ENCODE data around the gene TIGAR.
A peak's percentile ranks its signal among the peaks of the same experiment; 100 is the strongest.

The TIGAR gene, protein sequence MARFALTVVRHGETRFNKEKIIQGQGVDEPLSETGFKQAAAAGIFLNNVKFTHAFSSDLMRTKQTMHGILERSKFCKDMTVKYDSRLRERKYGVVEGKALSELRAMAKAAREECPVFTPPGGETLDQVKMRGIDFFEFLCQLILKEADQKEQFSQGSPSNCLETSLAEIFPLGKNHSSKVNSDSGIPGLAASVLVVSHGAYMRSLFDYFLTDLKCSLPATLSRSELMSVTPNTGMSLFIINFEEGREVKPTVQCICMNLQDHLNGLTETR

DNA sequence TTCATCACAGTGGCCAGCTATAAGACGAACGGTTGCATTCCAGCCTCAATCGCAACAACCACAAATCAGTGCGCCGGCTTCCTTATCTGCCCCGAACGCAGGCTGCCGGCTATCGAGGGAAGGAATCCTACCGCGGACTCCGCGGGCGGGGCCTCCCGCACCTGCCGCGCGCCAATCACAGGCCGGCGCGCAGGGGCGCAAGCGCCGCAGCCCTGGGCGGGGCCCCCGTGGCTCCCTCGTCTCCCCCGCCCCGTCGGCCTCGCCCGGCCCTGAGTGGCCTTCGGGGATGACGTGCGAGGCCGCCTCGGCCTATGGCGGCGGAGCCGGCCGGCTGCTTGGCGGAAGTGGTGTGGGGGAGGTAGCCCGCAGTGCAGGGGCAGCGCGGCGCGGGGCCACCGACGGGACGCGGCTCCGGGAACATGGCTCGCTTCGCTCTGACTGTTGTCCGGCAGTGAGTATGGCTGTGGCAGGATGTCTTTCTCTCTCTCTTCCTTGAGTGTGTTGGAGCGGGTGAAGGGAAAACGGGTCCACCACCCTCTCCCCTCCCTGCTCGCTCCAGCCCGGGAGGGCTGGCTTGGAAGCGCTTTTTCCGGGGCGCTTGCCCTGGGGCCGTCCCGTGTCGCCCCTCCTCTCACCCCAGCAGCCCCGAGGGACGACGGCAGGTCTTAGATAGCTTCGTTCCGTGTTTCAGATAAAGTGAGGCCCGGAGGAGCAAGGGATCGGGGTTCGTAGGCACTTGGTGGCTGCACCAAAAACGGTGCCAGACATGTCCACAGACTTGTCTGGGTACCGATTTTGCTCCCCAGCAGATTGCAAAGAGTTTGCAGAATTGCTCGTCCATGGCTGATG lies at the start of gene TIGAR:
TSS of gene TIGAR (plus strand) at position 361 of the 849 bp plus-strand sequence. CDS start at position 420, 59 bp downstream.
- TF ChIP-seq GATA2 (IDR thresholded peaks at IDR 0.05; ENCODE audit: low read depth, low read length) = peak; percentile 78
- no peak for TF ChIP-seq GATA3 (IDR thresholded peaks at IDR 0.05; ENCODE audit: low read depth, low read length)

DNA sequence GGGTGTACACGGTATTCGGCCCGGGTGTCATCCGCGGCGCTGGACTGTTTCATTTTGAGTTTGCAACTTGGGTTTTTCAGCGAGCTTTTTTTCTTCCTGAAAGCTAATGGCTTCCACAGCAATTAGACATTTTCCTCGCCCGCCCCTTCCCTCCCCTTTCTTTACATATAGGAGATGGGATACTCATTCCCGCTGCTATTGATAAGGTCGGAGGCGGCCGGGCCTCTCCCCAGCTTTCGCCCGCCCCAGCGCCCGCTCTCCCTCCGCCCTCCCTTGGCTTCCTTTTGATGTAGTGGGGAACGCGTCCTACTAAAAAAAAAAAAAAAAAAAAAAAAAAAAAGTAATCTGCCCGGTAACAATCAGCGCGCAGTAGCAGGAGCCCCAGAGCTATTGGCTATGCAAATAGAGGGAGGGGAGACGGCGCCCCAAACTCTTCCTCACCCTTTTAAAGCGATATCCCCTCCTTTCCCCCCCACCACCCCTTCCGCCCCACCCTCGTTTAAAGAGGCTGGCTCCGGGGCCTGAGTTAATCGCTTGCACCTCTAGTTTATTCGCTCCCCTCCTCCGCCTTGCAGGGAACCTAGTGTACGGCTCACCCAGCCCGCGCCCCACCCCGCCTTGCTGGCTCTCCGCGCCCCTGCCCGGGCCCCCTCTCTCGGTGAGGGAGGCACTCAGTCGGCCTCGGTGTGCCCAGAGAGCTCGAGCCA lies 49.1 kb upstream of the TIGAR start:
- TF ChIP-seq GATA2 (IDR thresholded peaks at IDR 0.05; ENCODE audit: low read depth, low read length) = no peak
- no peak for TF ChIP-seq GATA3 (IDR thresholded peaks at IDR 0.05; ENCODE audit: low read depth, low read length)

- TF ChIP-seq GATA2 (IDR thresholded peaks at IDR 0.05; ENCODE audit: low read depth, low read length) (no peak), GATA3 (IDR thresholded peaks at IDR 0.05; ENCODE audit: low read depth, low read length) (no peak)
These were observed 48.4 kb upstream of the TIGAR start for GRCh38 chr12:4272424-4273272.

DNA sequence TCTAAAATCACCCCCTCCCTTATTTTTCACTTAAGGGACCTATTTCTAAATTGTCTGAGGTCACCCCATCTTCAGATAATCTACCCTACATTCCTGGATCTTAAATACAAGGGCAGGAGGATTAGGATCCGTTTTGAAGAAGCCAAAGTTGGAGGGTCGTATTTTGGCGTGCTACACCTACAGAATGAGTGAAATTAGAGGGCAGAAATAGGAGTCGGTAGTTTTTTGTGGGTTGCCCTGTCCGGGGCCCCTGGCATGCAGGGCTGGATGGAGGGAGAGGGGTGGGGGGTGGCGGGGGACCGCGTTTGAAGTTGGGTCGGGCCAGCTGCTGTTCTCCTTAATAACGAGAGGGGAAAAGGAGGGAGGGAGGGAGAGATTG lies 47.8 kb upstream of the TIGAR start:
- TF ChIP-seq GATA3 (IDR thresholded peaks at IDR 0.05; ENCODE audit: low read depth, low read length) = no peak
- no peak for TF ChIP-seq GATA2 (IDR thresholded peaks at IDR 0.05; ENCODE audit: low read depth, low read length)

- TF ChIP-seq GATA3 (IDR thresholded peaks at IDR 0.05; ENCODE audit: low read depth, low read length) = no peak
- TF ChIP-seq GATA2 (IDR thresholded peaks at IDR 0.05; ENCODE audit: low read depth, low read length) = no peak
These were observed 47.2 kb upstream of the TIGAR start, which contains the start of gene CCND2 for GRCh38 chr12:4273652-4274395. Gene CCND2 (plus strand): TSS chr12:4273762. CDS start chr12:4274041, 279 bp downstream.

- no peak for TF ChIP-seq GATA2 (IDR thresholded peaks at IDR 0.05; ENCODE audit: low read depth, low read length)
- TF ChIP-seq GATA3 (IDR thresholded peaks at IDR 0.05; ENCODE audit: low read depth, low read length) = no peak
These were observed 46.5 kb upstream of the TIGAR start for GRCh38 chr12:4274396-4275015.

DNA sequence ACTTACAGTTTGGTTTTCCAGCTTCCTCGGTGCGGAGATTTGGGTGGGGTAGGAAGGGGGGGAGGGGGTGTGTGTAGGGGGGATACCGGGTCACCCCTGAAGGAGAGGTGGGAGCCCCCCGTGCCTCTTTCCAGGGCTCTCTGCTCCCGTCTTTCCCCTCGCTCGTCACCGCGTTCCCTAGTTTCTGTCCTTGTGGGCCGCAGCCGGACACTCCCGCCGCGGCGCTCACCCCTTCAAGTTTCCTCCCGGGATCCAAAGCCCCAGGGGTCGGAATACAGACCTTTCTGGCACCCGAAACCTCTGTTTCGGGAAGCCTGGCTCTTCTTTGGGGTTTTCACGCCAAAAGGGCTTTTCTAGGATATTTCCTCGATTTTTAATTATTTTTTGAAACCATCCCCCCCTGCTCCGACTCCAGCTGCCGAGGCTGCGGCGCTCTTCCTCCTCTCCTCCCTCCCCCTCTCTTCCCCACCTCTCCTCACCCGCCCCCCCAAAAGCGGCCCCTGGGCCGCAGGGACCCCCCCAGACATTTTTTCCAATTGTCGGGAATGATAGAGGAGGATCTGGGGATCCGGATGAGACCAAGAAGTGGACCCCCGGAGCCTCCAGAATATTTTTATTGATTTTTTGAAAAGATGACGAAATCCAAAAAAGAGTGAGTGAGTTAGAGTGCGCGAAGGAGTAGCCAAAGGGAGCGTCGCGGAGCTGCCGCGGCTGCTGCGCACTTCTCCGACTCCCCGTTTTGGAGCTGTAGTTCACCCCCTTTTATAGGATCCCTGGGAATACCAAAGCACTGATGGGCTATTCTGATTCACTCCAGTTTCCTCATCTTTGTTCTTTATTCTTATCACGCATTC lies 45.8 kb upstream of the TIGAR start:
- no peak for TF ChIP-seq GATA2 (IDR thresholded peaks at IDR 0.05; ENCODE audit: low read depth, low read length)
- no peak for TF ChIP-seq GATA3 (IDR thresholded peaks at IDR 0.05; ENCODE audit: low read depth, low read length)

DNA sequence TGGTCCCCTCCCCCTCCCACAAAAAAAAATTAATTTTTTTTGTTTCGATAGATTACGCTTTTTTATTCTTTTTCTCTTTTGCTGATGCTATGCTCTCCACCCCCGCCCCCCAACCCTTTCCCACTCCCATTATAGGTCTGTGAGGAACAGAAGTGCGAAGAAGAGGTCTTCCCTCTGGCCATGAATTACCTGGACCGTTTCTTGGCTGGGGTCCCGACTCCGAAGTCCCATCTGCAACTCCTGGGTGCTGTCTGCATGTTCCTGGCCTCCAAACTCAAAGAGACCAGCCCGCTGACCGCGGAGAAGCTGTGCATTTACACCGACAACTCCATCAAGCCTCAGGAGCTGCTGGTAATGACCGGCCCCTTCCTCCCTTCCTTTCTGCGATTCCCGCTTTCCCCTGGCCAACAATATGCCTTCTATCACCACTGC lies 45.1 kb upstream of the TIGAR start:
- TF ChIP-seq GATA2 (IDR thresholded peaks at IDR 0.05; ENCODE audit: low read depth, low read length) (no peak), GATA3 (IDR thresholded peaks at IDR 0.05; ENCODE audit: low read depth, low read length) (no peak)

DNA sequence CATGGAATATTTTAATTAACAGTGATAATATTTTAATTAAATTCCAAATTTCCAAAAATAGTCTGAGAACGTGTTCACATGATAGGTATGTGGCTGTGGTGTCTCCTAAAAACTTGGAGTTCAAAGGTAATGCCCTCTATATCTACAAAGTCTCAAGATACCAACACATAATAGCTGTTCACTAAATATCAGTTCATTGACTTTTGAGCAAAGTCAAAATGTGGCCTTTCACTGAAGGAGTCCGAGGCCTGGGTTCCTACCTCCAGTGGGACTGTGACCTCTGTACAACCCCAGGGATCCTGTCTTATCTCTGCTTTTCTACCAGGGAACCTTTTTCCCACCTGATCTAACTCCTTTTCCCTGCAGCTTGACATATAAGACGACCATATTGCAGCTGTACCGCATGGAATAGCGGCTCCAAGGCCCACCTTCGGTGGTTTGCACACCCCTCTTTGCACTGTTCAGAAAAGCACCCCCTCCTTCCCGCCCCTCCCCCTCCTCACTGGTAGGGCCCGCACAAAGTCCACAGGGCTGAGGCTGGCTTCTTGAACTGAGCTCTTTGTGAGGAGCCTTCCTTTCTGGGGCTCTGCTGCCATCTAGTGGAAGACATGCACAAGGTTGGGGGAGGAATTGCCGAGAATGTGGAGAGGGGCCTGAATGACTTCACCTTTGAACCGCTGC lies 44.3 kb upstream of the TIGAR start:
- no peak for TF ChIP-seq GATA2 (IDR thresholded peaks at IDR 0.05; ENCODE audit: low read depth, low read length)
- TF ChIP-seq GATA3 (IDR thresholded peaks at IDR 0.05; ENCODE audit: low read depth, low read length) = no peak

DNA sequence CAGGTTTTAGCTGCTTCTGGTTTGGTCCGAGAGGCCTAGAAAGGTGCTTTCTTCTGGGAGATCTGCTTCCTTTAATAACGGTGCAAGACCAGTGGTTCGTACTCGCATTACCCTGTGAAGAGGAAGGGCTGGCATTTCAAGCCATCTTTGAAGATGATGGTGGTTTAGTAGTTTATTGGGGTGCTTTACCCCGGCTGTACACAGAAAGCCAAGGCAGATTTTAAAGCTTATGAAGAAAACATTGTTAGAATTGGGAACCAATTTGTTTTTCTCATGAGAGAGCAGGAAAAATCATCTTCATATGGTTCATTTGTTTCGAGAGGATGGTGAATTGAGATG lies 43.8 kb upstream of the TIGAR start:
- no peak for TF ChIP-seq GATA2 (IDR thresholded peaks at IDR 0.05; ENCODE audit: low read depth, low read length)
- no peak for TF ChIP-seq GATA3 (IDR thresholded peaks at IDR 0.05; ENCODE audit: low read depth, low read length)

GRCh38 chr12:4277857-4278256 lies 43.2 kb upstream of the TIGAR start:
- no peak for TF ChIP-seq GATA2 (IDR thresholded peaks at IDR 0.05; ENCODE audit: low read depth, low read length)
- TF ChIP-seq GATA3 (IDR thresholded peaks at IDR 0.05; ENCODE audit: low read depth, low read length) = no peak

Data from SH-SY5Y (cell line).